Left ventricle myocardium inferior (tissue), 1 donor: ENCODE results near the gene RPL27A. TPM values are rescaled to one million over a fixed set of nuclear protein-coding genes. Genes with fewer than 3 reads are reported as not detected.

Experiments
- DNase-seq: peaks from one replicate; pipeline ENCODE4 v3.0.0-alpha.2; 2020
- H3K27ac ChIP-seq: fragments of 200-600 bp; replicated peaks from 2 replicates; pipeline ENCODE4 v1.8.0; 2021
- H3K27me3 ChIP-seq: fragments of 200-600 bp; 2 replicates; pipeline ENCODE4 v1.8.0; 2021; ENCODE audit warnings: low read depth
- H3K36me3 ChIP-seq: fragments of 200-600 bp; 2 replicates; pipeline ENCODE4 v1.8.0; 2021
- H3K4me1 ChIP-seq: fragments of 200-600 bp; 2 replicates; pipeline ENCODE4 v1.8.0; 2021
- H3K4me3 ChIP-seq: fragments of 200-600 bp; 2 replicates; pipeline ENCODE4 v1.8.0; 2021; ENCODE audit warnings: mild to moderate bottlenecking, moderate library complexity
- H3K9me3 ChIP-seq: fragments of 200-600 bp; replicated peaks from 2 replicates; pipeline ENCODE4 v1.8.0; 2021
- CTCF ChIP-seq: fragments of 200-600 bp; IDR thresholded peaks from 2 replicates; pipeline ENCODE4 v1.8.0; 2021; ENCODE audit warnings: antibody characterized with exemption, mild to moderate bottlenecking, borderline replicate concordance
- intact Hi-C: fragments of 100-400 bp; cut with micrococcal nuclease; formaldehyde crosslinking; loops from one replicate; pipeline ENCODE4 v1.11.0; 2022
- total RNA-seq: library from RNA; stranded (reverse); fragmentation: NEBNext Ultra II Directional; extraction: Animal tissue kit (Norgen Biotek cat#: 25700); gene quantifications from one replicate; pipeline ENCODE4 v1.2.1, GENCODE V29; 2021
- donor health status: DM: no; HTN: yes; CAD: no; lungs with severe emphysema.

RPL27A gene
- total RNA-seq, 1 donor from 2014 or later, result 597 TPM

- peaks cover 36% of the 10 kb centered on the region for H3K4me1 ChIP-seq
- intact Hi-C loops, result no loop called here
- H3K9me3 ChIP-seq, result no peaks in the 10 kb centered on the region
- peak overlapping the region; percentile 82 for H3K27ac ChIP-seq
- peak overlapping the region; percentile 31 for H3K4me3 ChIP-seq
- DNase-seq, result no peak
- H3K27me3 ChIP-seq, result no peaks in the 10 kb centered on the region
- peaks cover 57% of the 10 kb centered on the region for H3K36me3 ChIP-seq
- no peak for TF ChIP-seq CTCF
Measured at GRCh38 chr11:8706673-8707432, 24.3 kb downstream of the RPL27A start.

GRCh38 chr11:8707541-8708191, 25.1 kb downstream of the RPL27A start:
- no peaks in the 10 kb centered on the region for H3K9me3 ChIP-seq
- TF ChIP-seq CTCF, result no peak
- DNase-seq, result peak; percentile 80
- no peaks in the 10 kb centered on the region for H3K27me3 ChIP-seq
- H3K27ac ChIP-seq, result peak overlapping the region; percentile 82
- peaks cover 36% of the 10 kb centered on the region for H3K4me1 ChIP-seq
- peaks cover 57% of the 10 kb centered on the region for H3K36me3 ChIP-seq
- H3K4me3 ChIP-seq, result peak overlapping the region; percentile 31
- intact Hi-C loops, result no loop called here

- H3K9me3 ChIP-seq, result no peaks in the 10 kb centered on the region
- no peak overlapping the region for H3K4me3 ChIP-seq
- no peaks in the 10 kb centered on the region for H3K27me3 ChIP-seq
- H3K27ac ChIP-seq, result peak overlapping the region; percentile 82
- H3K36me3 ChIP-seq, result peaks cover 54% of the 10 kb centered on the region
- H3K4me1 ChIP-seq, result peaks cover 45% of the 10 kb centered on the region
- peak; percentile 88 for DNase-seq
- intact Hi-C loops, result no loop called here
- TF ChIP-seq CTCF, result no peak
Measured at GRCh38 chr11:8709002-8709672, 26.5 kb downstream of the RPL27A start.

DNA sequence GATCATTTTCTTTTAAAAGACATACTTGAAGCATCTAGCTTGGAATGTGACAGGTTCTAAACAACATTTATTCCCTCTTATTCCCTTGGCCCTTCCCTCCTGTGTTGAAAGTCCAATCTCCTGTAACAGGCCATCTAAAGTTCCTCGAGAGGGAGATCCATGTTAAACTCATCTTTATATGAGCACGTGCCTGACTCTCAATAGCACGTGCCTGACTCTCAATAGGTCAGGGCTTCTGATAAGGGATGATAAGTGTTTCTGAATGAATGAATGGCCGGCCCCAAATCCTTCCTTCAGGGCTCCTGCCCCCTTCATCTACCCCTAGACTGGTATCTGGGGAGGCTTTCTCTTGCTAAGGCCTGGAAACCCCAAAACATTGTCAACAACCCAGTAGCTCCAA, 27.2 kb downstream of the RPL27A start:
- H3K9me3 ChIP-seq, result no peaks in the 10 kb centered on the region
- H3K36me3 ChIP-seq, result peaks cover 55% of the 10 kb centered on the region
- H3K4me1 ChIP-seq, result peaks cover 51% of the 10 kb centered on the region
- TF ChIP-seq CTCF, result no peak
- no peak overlapping the region for H3K4me3 ChIP-seq
- H3K27ac ChIP-seq, result peak overlapping the region; percentile 82
- no peak for DNase-seq
- H3K27me3 ChIP-seq, result no peaks in the 10 kb centered on the region
- intact Hi-C loops, result no loop called here

DNA sequence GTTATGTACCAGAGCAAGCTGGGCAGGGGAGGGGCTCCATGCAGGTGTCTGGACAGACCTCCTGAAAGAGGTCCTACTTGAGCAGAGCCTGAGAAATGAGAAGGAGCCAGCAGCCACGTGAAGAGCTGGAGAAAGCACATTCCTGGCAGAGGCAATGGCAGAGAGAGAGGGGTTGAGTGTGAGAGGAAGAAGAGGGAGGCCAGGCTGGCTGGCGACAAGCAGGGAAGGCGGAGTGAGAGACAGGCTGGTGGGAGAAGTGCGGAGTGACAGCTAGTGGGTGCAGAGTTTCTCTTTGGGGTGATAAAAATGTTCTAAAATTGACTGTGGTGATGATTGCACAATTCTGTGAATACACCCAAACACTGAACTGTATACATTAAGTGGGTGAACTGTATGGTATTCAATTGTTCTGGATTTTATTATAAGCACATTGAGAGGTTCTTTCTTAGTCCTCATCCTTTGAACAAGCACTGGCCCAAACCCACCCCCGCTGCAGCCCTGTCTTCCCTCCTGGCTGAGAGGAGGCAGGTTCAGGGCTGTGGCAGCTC, 29.4 kb downstream of the RPL27A start:
- no peak overlapping the region for H3K27ac ChIP-seq
- H3K4me1 ChIP-seq, result peaks cover 71% of the 10 kb centered on the region
- peaks cover 48% of the 10 kb centered on the region for H3K36me3 ChIP-seq
- intact Hi-C loops, result no loop called here
- no peaks in the 10 kb centered on the region for H3K9me3 ChIP-seq
- no peak for DNase-seq
- no peak for TF ChIP-seq CTCF
- no peak overlapping the region for H3K4me3 ChIP-seq
- H3K27me3 ChIP-seq, result no peaks in the 10 kb centered on the region
